ENCODE data around the gene GBP7. TPM values are rescaled to one million over a fixed set of nuclear protein-coding genes. Genes with fewer than 3 reads are reported as not detected.

Gene GBP7
- total RNA-seq, 1 experiment from 2014 or later: not detected

DNA sequence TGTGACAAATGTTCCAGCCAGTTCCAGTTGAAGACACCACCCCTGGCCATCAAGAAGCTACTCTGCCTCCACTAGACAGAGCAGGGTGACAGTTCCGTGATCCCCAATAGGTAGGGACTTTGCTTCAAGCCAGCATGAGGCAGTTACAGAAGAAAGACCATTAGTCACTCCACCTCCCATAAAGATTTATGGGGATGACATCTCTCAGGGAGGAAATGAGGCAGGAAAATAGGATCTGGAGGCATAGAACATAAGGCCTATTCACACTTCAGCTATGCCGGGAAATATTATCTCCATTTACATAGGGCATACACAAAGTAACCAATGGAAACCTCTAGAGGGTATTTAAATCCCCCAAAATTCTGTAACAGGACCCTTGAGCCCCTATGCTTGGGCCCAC, 3.5 kb upstream of the GBP7 start:
- no peaks in the 10 kb centered on the region for H3K27me3 ChIP-seq (ENCODE audit: insufficient read depth, low read depth)
- H4K20me1 ChIP-seq (ENCODE audit: insufficient read depth): no peaks in the 10 kb centered on the region
- no peaks in the 10 kb centered on the region for H3F3A ChIP-seq (ENCODE audit: insufficient read depth, low read depth)
- BruUV-seq (replicated peaks): no TSS peak
- no peaks in the 10 kb centered on the region for H3K4me1 ChIP-seq (replicated peaks; ENCODE audit: insufficient read depth)
- H3K27ac ChIP-seq: no peak overlapping the region
- H3K4me3 ChIP-seq: no peak overlapping the region
- H3K9me2 ChIP-seq (ENCODE audit: insufficient read depth): no peaks in the 10 kb centered on the region; the same call in 1 of the 2 replicates
- H3K4me2 ChIP-seq: no peak overlapping the region
- H3K9me3 ChIP-seq (ENCODE audit: insufficient read depth, low read depth): no peaks in the 10 kb centered on the region
- CTCF ChIA-PET: no interaction called here
- H2AFZ ChIP-seq: no peak overlapping the region
- no peaks in the 10 kb centered on the region for H3K79me2 ChIP-seq (ENCODE audit: low read depth)
- POLR2A ChIA-PET (ENCODE audit: unreplicated experiment): no interaction called here
- intact Hi-C loops (cut with micrococcal nuclease; ENCODE audit: unreplicated experiment): no loop called here
- TF ChIP-seq EZH2 (IDR thresholded peaks at IDR 0.05; ENCODE audit: low read depth): no peak
- TF ChIP-seq, protein P1, sequence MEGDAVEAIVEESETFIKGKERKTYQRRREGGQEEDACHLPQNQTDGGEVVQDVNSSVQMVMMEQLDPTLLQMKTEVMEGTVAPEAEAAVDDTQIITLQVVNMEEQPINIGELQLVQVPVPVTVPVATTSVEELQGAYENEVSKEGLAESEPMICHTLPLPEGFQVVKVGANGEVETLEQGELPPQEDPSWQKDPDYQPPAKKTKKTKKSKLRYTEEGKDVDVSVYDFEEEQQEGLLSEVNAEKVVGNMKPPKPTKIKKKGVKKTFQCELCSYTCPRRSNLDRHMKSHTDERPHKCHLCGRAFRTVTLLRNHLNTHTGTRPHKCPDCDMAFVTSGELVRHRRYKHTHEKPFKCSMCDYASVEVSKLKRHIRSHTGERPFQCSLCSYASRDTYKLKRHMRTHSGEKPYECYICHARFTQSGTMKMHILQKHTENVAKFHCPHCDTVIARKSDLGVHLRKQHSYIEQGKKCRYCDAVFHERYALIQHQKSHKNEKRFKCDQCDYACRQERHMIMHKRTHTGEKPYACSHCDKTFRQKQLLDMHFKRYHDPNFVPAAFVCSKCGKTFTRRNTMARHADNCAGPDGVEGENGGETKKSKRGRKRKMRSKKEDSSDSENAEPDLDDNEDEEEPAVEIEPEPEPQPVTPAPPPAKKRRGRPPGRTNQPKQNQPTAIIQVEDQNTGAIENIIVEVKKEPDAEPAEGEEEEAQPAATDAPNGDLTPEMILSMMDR (conservative IDR thresholded peaks at IDR 0.05): no peak
- H3K36me3 ChIP-seq (ENCODE audit: low read depth): no peaks in the 10 kb centered on the region
- DNase-seq: peak in 1 of 2 experiments; percentile 20

DNA sequence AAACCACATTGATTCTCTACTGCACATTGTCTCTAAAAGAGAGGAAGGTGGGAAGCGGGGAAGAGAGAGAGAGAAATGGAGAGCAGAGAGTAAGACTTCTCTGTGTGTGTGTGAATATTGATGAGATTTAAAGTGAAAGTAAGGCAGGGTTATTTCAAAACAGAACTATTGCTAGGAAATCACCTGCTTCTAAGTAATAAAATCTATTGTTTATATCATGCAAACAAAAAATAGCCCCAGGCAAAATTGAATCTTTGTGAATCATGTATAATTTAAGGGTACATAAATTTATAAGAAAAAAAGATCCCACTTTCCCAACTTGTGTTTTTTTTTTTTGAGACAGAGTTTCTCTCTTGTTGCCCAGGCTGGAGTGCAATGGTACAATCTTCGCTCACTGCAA, 1.2 kb upstream of the GBP7 start:
- intact Hi-C loops (cut with micrococcal nuclease; ENCODE audit: unreplicated experiment): no loop called here
- DNase-seq: no peak
- ChIA-PET CTCF (no interaction called here), POLR2A (ENCODE audit: unreplicated experiment) (no interaction called here)
- Histone ChIP-seq H2AFZ (no peak overlapping the region), H3K36me3 (ENCODE audit: low read depth) (no peaks in the 10 kb centered on the region), H3K4me1 (replicated peaks; ENCODE audit: insufficient read depth) (no peaks in the 10 kb centered on the region), H3K9me2 (ENCODE audit: insufficient read depth) (peaks cover 6% of the 10 kb centered on the region; the same call in 1 of the 2 replicates), H3K79me2 (ENCODE audit: low read depth) (no peaks in the 10 kb centered on the region), H3K27me3 (ENCODE audit: insufficient read depth, low read depth) (no peaks in the 10 kb centered on the region), H3K9me3 (ENCODE audit: insufficient read depth, low read depth) (no peaks in the 10 kb centered on the region), H3F3A (ENCODE audit: insufficient read depth, low read depth) (no peaks in the 10 kb centered on the region), H4K20me1 (ENCODE audit: insufficient read depth) (no peaks in the 10 kb centered on the region), H3K4me3 (no peak overlapping the region), H3K27ac (no peak overlapping the region), H3K4me2 (no peak overlapping the region)
- no peak for TF ChIP-seq EZH2 (IDR thresholded peaks at IDR 0.05; ENCODE audit: low read depth)
- TF ChIP-seq, protein P1 (conservative IDR thresholded peaks at IDR 0.05): no peak
- BruUV-seq (replicated peaks): no TSS peak

DNA sequence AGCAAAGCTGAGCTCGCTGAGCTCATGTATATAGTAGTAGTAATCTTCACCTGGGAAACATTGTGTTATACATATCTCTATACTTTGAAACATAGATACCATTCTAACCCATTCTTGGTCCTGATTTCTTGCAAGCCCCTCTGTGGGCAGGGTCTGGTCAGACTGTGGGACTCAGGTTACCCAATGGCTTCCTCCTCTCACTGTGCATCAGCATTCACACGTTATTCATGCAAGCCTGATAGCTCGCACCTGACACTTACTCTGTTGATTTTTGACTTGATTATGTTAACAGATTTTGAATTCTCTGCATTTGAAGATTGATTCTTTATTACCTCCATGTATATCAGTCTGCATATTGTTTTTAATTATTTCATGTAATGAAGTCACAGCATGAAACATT, 1.3 kb downstream of the GBP7 start:
- TF ChIP-seq EZH2 (IDR thresholded peaks at IDR 0.05; ENCODE audit: low read depth): no peak
- TF ChIP-seq, protein P1 (conservative IDR thresholded peaks at IDR 0.05): no peak
- H3K4me3 ChIP-seq: no peak overlapping the region
- no peaks in the 10 kb centered on the region for H3K9me3 ChIP-seq (ENCODE audit: insufficient read depth, low read depth)
- no peaks in the 10 kb centered on the region for H4K20me1 ChIP-seq (ENCODE audit: insufficient read depth)
- no peaks in the 10 kb centered on the region for H3K4me1 ChIP-seq (replicated peaks; ENCODE audit: insufficient read depth)
- H3F3A ChIP-seq (ENCODE audit: insufficient read depth, low read depth): no peaks in the 10 kb centered on the region
- no peaks in the 10 kb centered on the region for H3K27me3 ChIP-seq (ENCODE audit: insufficient read depth, low read depth)
- intact Hi-C loops (cut with micrococcal nuclease; ENCODE audit: unreplicated experiment): no loop called here
- no peaks in the 10 kb centered on the region for H3K36me3 ChIP-seq (ENCODE audit: low read depth)
- ChIA-PET POLR2A (ENCODE audit: unreplicated experiment) (no interaction called here), CTCF (no interaction called here)
- no peak overlapping the region for H3K4me2 ChIP-seq
- DNase-seq: no peak
- no peaks in the 10 kb centered on the region for H3K79me2 ChIP-seq (ENCODE audit: low read depth)
- BruUV-seq (replicated peaks): no TSS peak
- peaks cover 6% of the 10 kb centered on the region; the same call in 1 of the 2 replicates for H3K9me2 ChIP-seq (ENCODE audit: insufficient read depth)
- no peak overlapping the region for H2AFZ ChIP-seq
- H3K27ac ChIP-seq: no peak overlapping the region
